SKM-1 (cell line): ENCODE data around the gene CD34.

ENCODE experiments used
- DNase-seq: peaks from one replicate; lab custom pipeline; 2025; ENCODE audit not compliant: unreplicated experiment; lab: John Stamatoyannopoulos, UW

The CD34 gene

GRCh38 chr1:207836591-207837347 lies 74.2 kb downstream of the CD34 start:
- DNase-seq = no peak

- no peak for DNase-seq
Observed at GRCh38 chr1:207835958-207836357, 75.0 kb downstream of the CD34 start.

- no peak for DNase-seq
Observed at GRCh38 chr1:207833956-207834660, 76.8 kb downstream of the CD34 start.

- DNase-seq = peak; percentile 34
Observed at GRCh38 chr1:207833381-207833780, 77.5 kb downstream of the CD34 start.

- no peak for DNase-seq
Observed at GRCh38 chr1:207832796-207833195, 78.1 kb downstream of the CD34 start.

GRCh38 chr1:207831517-207832327 lies 79.2 kb downstream of the CD34 start:
- no peak for DNase-seq
